GM06990 (cell line): Measurements from ENCODE around the gene PRG2.

Source experiments
- DNase-seq: peaks from one replicate; pipeline ENCODE4 v3.0.0-alpha.2; 2011; ENCODE audit not compliant: insufficient read length; ENCODE audit errors: extremely low read depth
- H3K27me3 ChIP-seq: replicated peaks from 2 replicates; pipeline ENCODE4 v1.6.0; 2011; ENCODE audit warnings: low read length; ENCODE audit not compliant: control insufficient read depth, insufficient read depth
- H3K36me3 ChIP-seq: 2 replicates; pipeline ENCODE4 v1.5.1; 2011; ENCODE audit warnings: low read length; ENCODE audit not compliant: control insufficient read depth, insufficient read depth
- H3K4me3 ChIP-seq: replicated peaks from 2 replicates; pipeline ENCODE4 v1.5.1; 2011; ENCODE audit warnings: low read depth, mild to moderate bottlenecking, control low read depth, low read length
- TF ChIP-seq, protein P1 (sequence below): IDR thresholded peaks from 2 replicates; pipeline ENCODE4 v1.5.1; 2011; ENCODE audit warnings: low read length, control low read depth, mild to moderate bottlenecking, inconsistent platforms; ENCODE audit not compliant: insufficient read depth, poor library complexity, severe bottlenecking

PRG2 gene

DNA sequence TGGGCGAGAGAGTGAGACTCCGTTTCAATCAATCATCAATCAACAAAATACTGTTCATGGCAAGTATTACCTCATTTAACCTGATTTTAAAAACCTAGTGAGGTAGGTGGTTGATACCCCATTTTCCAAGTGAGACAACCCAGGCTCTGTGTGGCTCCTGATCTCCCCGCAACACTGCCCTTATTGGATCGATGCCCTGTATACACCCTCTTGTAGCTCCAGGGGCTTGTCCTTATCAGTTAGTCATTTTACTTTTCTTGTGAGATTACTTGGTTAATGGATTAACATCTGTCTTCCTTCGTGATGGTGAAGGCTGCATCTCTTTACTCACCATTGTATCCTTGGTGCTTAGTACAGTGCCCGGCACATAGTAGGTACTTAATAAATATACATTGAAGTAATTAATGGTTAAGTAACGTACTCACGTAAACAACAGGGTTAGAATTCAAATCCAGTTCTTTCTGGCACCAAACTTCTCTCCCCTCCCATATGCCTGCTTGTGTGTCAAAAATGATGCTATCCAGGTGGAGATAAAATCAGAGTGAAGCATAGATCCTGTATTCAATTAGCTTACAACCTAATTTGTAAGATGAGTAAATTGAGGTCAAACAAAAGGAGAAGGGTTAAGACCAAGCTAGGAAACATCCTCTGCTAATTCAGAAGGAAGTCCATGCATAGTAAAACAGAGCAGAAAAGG, 1.8 kb upstream of the PRG2 start:
- no peak for DNase-seq
- H3K27me3 ChIP-seq = no peaks in the 10 kb centered on the region
- TF ChIP-seq, protein P1, sequence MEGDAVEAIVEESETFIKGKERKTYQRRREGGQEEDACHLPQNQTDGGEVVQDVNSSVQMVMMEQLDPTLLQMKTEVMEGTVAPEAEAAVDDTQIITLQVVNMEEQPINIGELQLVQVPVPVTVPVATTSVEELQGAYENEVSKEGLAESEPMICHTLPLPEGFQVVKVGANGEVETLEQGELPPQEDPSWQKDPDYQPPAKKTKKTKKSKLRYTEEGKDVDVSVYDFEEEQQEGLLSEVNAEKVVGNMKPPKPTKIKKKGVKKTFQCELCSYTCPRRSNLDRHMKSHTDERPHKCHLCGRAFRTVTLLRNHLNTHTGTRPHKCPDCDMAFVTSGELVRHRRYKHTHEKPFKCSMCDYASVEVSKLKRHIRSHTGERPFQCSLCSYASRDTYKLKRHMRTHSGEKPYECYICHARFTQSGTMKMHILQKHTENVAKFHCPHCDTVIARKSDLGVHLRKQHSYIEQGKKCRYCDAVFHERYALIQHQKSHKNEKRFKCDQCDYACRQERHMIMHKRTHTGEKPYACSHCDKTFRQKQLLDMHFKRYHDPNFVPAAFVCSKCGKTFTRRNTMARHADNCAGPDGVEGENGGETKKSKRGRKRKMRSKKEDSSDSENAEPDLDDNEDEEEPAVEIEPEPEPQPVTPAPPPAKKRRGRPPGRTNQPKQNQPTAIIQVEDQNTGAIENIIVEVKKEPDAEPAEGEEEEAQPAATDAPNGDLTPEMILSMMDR = no peak
- H3K4me3 ChIP-seq = no peak overlapping the region
- H3K36me3 ChIP-seq = no peaks in the 10 kb centered on the region

DNA sequence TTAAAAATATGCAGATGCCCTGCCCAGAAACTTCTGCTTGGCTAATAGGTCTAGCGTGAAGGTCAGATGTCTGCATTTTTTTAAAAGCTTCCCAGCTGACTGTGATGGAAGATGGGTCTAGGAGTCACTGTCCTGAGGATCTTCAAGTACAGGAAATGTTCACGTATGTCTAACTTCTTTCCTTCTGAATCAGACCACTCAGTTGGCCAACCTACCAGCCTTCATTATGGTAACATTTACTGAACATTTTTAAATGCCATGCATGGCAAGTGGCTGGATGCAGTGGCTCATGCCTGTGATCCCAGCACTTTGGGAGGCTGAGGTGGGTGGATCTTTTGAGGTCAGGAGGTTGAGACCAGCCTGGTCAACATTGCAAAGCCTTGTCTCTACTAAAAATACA, 1.1 kb upstream of the PRG2 start:
- no peaks in the 10 kb centered on the region for H3K27me3 ChIP-seq
- no peak for DNase-seq
- H3K4me3 ChIP-seq = no peak overlapping the region
- TF ChIP-seq, protein P1 = no peak
- no peaks in the 10 kb centered on the region for H3K36me3 ChIP-seq

DNA sequence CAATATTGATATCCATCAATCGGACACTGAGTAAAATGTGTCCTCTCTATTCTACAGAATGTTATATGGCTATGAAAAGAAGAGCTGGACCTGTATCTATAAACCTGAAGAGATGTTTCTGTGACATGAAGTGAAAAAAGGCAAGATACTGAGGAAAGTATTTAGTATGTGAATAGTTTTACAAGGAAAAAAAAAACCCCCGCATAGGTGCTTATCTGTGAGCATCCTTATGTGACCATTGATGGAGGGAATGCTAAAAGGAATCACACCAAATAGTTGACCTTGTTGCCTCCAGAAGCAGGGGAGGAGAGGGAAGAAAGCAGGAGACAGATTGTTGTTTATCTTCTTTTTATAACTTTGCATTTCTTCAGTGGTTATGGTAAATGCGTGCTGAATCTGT, 661 bp upstream of the PRG2 start:
- TF ChIP-seq, protein P1 = no peak
- Histone ChIP-seq H3K4me3 (no peak overlapping the region), H3K36me3 (no peaks in the 10 kb centered on the region), H3K27me3 (no peaks in the 10 kb centered on the region)
- no peak for DNase-seq

DNA sequence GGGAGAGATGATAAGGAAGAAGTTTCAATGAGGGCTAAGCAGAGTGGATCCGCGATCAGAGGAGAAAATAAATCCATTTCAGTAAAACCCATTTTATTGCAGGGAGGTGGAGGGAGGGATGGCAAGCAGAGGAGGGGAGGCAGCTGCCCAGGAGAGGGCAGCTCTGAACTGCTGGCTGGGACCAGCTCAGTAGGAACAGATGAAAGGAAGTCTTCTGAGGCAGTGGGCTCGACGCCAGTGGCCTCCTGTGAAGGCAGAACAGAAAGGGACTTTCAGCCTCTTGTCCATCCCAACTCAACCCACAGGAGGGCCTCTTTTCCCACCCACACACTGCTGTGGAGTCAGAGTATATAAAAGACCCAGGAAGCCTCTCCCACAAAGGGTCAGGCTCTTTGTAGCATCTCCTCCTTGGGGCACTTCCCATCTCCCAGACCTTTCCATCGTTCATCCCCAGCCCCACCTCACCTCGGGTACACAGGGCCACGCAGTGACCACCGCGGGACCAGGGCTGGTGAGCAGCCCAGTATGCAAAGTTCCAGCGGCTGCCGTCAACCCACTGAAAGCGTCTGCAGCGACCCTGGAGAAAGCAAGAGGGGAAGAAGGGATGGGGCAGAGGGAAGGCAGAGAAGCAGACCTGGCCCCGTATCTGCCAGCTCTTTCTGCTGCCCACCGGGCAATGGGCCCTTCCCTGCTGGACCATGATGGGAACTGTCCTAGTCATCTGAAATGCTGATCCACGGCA, 3.0 kb downstream of the PRG2 start:
- H3K27me3 ChIP-seq = no peaks in the 10 kb centered on the region
- no peak overlapping the region for H3K4me3 ChIP-seq
- TF ChIP-seq, protein P1 = no peak
- H3K36me3 ChIP-seq = no peaks in the 10 kb centered on the region
- no peak for DNase-seq

DNA sequence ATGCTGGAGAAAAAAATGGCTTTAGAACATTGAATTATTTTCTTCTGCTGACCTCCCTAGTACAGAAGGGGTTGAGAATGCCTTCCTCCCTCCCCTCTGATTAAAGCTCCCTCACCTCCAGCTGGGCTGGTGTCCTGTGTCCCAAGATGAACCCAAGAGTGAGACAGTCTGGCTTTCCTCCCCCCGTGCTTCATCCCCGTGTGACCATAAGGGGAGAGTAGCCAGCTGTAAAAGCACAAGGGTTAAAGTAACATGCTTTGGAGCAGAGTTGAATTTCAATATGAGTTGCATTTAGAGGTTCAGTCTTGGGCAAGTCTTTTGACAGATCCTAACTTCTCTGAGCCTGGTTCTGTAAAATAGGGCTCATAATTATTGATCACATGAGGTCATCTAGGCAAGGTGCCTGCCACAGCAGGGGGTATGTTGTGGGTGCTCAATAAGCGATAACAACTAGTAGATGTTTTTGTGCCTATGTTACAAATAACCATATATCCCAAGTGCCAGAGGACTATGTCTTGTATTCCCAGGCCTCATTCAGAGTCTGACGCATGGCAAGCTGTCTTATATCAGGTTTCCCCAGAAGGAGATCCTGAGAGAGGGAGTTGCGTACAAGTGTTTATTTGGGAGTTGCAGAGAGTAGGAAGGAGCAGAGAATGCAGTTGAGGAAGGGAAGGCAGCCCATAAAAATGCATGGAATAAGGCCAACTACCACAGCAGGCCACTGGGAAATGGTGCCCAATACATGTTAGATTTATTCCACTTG, 4.1 kb downstream of the PRG2 start:
- Histone ChIP-seq H3K4me3 (no peak overlapping the region), H3K27me3 (no peaks in the 10 kb centered on the region), H3K36me3 (no peaks in the 10 kb centered on the region)
- TF ChIP-seq, protein P1 = no peak
- no peak for DNase-seq
